ENCODE measurements around the gene ISM2.

DNA sequence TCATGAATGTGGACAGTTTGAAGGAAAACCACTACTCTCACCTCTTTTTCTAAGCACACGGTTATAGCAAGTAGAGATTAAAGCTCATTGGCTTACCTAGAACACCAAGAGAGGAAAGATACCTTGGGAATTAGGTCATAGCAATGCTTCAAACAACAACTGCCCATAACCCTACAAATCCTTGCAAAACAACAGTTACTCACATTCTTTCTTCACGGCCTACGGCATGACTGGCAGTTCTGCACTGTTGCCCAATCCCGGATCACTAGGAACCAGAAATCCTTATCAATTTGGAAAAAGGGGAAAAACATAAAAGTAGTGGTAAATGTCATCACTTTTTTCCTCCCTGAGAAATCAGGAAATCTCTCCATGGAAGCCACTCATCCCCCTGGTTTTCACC, 9.6 kb upstream of the ISM2 start:
- TF ChIP-seq, protein P1, sequence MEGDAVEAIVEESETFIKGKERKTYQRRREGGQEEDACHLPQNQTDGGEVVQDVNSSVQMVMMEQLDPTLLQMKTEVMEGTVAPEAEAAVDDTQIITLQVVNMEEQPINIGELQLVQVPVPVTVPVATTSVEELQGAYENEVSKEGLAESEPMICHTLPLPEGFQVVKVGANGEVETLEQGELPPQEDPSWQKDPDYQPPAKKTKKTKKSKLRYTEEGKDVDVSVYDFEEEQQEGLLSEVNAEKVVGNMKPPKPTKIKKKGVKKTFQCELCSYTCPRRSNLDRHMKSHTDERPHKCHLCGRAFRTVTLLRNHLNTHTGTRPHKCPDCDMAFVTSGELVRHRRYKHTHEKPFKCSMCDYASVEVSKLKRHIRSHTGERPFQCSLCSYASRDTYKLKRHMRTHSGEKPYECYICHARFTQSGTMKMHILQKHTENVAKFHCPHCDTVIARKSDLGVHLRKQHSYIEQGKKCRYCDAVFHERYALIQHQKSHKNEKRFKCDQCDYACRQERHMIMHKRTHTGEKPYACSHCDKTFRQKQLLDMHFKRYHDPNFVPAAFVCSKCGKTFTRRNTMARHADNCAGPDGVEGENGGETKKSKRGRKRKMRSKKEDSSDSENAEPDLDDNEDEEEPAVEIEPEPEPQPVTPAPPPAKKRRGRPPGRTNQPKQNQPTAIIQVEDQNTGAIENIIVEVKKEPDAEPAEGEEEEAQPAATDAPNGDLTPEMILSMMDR (IDR thresholded peaks at IDR 0.05): no peak
- TF ChIP-seq POLR2AphosphoS5 (IDR thresholded peaks at IDR 0.05; ENCODE audit: low read depth, low read length): no peak
- TF ChIP-seq SIN3A (IDR thresholded peaks at IDR 0.05; ENCODE audit: borderline replicate concordance, low read depth, low read length): no peak
- TF ChIP-seq YY1 (IDR thresholded peaks at IDR 0.05; ENCODE audit: low read depth): no peak
